ENCODE data around the gene VAV2. TPM values are rescaled to one million over a fixed set of nuclear protein-coding genes. Genes with fewer than 3 reads are reported as not detected.

VAV2 gene
- total RNA-seq, 2 donors from 2014 or later: 3.4 to 6.0 TPM

- Histone ChIP-seq H3K36me3 (no peaks in the 10 kb centered on the region), H3K9me3 (no peaks in the 10 kb centered on the region), H3K4me1 (no peaks in the 10 kb centered on the region), H3K27me3 (no peaks in the 10 kb centered on the region), H3K27ac (no peak overlapping the region), H3K4me3 (no peak overlapping the region)
- TF ChIP-seq CTCF (IDR thresholded peaks at IDR 0.05): no peak
- DNase-seq (ENCODE audit: low spot score): no peak
Observed at GRCh38 chr9:133780404-133780945, 211.6 kb downstream of the VAV2 start.

- TF ChIP-seq CTCF (IDR thresholded peaks at IDR 0.05): no peak
- Histone ChIP-seq H3K27ac (no peak overlapping the region), H3K4me1 (no peaks in the 10 kb centered on the region), H3K9me3 (no peaks in the 10 kb centered on the region), H3K27me3 (no peaks in the 10 kb centered on the region), H3K36me3 (peaks cover 4% of the 10 kb centered on the region), H3K4me3 (no peak overlapping the region)
- no peak for DNase-seq (ENCODE audit: low spot score)
Observed at GRCh38 chr9:133779516-133780403, 212.4 kb downstream of the VAV2 start.

GRCh38 chr9:133779081-133779480 lies 213.0 kb downstream of the VAV2 start:
- H3K27me3 ChIP-seq: no peaks in the 10 kb centered on the region
- no peak for DNase-seq (ENCODE audit: low spot score)
- no peak overlapping the region for H3K4me3 ChIP-seq
- H3K27ac ChIP-seq: no peak overlapping the region
- peaks cover 0 to 3% of the 10 kb centered on the region in 2 donors for H3K9me3 ChIP-seq
- TF ChIP-seq CTCF (IDR thresholded peaks at IDR 0.05): no peak
- H3K4me1 ChIP-seq: no peaks in the 10 kb centered on the region
- peaks cover 11% of the 10 kb centered on the region for H3K36me3 ChIP-seq

GRCh38 chr9:133778336-133779013 lies 213.6 kb downstream of the VAV2 start:
- H3K27me3 ChIP-seq: no peaks in the 10 kb centered on the region
- H3K27ac ChIP-seq: no peak overlapping the region
- no peak overlapping the region for H3K4me3 ChIP-seq
- H3K9me3 ChIP-seq: peaks cover 0 to 8% of the 10 kb centered on the region in 2 donors
- no peak for TF ChIP-seq CTCF (IDR thresholded peaks at IDR 0.05)
- DNase-seq (ENCODE audit: low spot score): no peak
- H3K4me1 ChIP-seq: no peaks in the 10 kb centered on the region
- H3K36me3 ChIP-seq: peaks cover 16% of the 10 kb centered on the region

- H3K4me1 ChIP-seq: no peaks in the 10 kb centered on the region
- no peak overlapping the region for H3K27ac ChIP-seq
- H3K27me3 ChIP-seq: no peaks in the 10 kb centered on the region
- DNase-seq (ENCODE audit: low spot score): no peak
- no peak overlapping the region for H3K4me3 ChIP-seq
- H3K36me3 ChIP-seq: peaks cover 16% of the 10 kb centered on the region
- peaks cover 0 to 8% of the 10 kb centered on the region in 2 donors for H3K9me3 ChIP-seq
- no peak for TF ChIP-seq CTCF (IDR thresholded peaks at IDR 0.05)
Observed at GRCh38 chr9:133777871-133778270, 214.3 kb downstream of the VAV2 start.
